Measurements from ENCODE around the gene KANSL3.

DNA sequence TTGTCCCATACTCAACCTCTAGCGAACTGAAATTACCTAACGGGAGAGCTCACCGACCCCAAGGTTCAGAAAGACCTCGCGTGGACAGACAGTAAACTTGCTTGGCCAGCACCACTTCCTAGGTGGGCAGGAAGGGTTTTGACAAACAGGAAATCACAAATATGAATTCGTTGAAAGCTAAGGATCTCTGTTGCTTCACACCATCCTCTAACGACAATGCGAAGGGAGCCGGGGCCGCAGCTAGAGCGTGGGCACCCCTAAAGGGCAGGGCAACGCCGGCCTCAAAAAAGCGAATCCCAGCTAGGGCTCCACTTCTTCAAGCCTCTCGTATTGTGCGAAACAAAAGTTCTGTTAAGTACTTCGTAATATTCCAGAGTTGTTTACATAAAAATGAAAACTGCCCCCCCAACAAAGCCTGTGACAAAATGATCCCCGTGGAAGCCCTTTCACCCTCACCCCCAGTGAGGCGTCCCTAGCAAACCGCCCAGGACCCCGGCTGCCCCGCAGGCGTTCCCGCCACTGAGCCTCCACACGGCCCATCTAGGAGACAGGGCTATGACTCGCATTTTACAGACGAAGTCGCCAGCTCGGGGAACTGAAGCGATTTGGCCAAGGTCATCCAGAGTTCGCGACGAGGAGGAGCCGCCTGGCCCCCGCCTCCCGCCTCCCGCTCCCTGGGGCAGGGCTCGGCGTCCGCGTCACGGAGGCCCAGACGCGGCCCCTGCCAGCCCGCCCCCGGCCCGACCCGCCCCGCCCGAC is 548 bp downstream of the KANSL3 start:
- no peak for TF ChIP-seq CTCF (IDR thresholded peaks at IDR 0.05)
- TF ChIP-seq POLR2A (IDR thresholded peaks at IDR 0.05): peak in 1 of 2 donors; percentile 7
